Liver (tissue), 3 donors: ENCODE data around the gene ZNRF3.

Experiments used
- ATF3 ChIP-seq: IDR thresholded peaks from 2 replicates; pipeline ENCODE4 v1.6.1; 2016; ENCODE audit warnings: antibody characterized with exemption
- CTCF ChIP-seq: fragments of 150-350 bp; IDR thresholded peaks from 2 replicates; pipeline ENCODE4 v1.5.1; 2017; ENCODE audit warnings: improper control_type of control experiment, low read depth, low read length; ENCODE audit not compliant: missing input control
- REST ChIP-seq: IDR thresholded peaks from 2 replicates; pipeline ENCODE4 v1.6.1; 2016; ENCODE audit warnings: antibody characterized with exemption, mild to moderate bottlenecking
- YY1 ChIP-seq: IDR thresholded peaks from 2 replicates; pipeline ENCODE4 v1.6.1; 2016; ENCODE audit warnings: antibody characterized with exemption, mild to moderate bottlenecking
- donor health status: healthy.
- donor health status: healthy.

- TF ChIP-seq YY1 (no peak), ATF3 (no peak), REST (no peak), CTCF (no peak)
These were observed 155.8 kb downstream of the ZNRF3 start for GRCh38 chr22:29039148-29039547.
